HG02623 (cell line): ENCODE results near the gene STAT4.

Experiments
- ATAC-seq: cut with Tn5 transposase; IDR thresholded peaks from one replicate; pipeline ENCODE4 v1.9.1; 2021; ENCODE audit warnings: moderate library complexity; ENCODE audit not compliant: unreplicated experiment

STAT4 gene, protein sequence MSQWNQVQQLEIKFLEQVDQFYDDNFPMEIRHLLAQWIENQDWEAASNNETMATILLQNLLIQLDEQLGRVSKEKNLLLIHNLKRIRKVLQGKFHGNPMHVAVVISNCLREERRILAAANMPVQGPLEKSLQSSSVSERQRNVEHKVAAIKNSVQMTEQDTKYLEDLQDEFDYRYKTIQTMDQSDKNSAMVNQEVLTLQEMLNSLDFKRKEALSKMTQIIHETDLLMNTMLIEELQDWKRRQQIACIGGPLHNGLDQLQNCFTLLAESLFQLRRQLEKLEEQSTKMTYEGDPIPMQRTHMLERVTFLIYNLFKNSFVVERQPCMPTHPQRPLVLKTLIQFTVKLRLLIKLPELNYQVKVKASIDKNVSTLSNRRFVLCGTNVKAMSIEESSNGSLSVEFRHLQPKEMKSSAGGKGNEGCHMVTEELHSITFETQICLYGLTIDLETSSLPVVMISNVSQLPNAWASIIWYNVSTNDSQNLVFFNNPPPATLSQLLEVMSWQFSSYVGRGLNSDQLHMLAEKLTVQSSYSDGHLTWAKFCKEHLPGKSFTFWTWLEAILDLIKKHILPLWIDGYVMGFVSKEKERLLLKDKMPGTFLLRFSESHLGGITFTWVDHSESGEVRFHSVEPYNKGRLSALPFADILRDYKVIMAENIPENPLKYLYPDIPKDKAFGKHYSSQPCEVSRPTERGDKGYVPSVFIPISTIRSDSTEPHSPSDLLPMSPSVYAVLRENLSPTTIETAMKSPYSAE

DNA sequence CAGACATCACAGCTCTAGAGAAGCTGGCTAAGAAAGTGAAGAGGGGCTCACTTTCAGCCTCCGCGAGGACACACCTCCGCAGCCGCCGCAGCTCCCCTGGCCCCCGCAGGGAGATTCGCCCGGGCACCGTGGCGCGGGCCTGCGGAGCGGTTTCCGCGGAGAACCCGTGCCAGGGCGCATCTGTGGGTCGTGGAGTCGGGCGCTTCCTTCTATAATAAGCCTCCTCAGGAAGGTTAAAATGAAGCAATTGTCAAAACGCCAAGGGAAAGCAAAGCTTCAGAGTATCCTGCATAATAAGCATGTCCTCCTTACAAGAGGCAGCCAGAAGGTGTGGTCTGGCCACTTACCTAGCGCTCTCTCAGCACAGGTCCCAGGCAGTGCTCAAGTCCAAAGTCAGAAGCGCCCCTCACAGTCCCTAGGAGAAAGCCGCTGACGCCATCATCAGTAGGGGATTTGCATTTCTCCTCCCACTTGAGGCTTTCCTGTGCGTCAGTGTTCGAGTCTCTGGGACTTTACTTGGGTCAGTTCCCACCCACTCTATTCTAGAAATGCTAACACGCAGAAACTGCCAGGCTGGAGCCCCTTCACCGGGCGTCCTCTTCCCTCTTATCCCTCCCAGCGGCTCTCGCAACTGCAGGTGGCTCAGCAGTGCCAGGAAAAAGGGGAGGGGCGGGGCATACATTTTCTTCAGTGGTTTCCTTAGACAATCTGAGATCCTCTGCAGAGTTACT, at the start of gene STAT4:
TSS of gene STAT4 (minus strand) at position 395 of the 731 bp plus-strand sequence. CDS start 2,791 bp downstream, outside the sequence.
- ATAC-seq = peak; percentile 94

DNA sequence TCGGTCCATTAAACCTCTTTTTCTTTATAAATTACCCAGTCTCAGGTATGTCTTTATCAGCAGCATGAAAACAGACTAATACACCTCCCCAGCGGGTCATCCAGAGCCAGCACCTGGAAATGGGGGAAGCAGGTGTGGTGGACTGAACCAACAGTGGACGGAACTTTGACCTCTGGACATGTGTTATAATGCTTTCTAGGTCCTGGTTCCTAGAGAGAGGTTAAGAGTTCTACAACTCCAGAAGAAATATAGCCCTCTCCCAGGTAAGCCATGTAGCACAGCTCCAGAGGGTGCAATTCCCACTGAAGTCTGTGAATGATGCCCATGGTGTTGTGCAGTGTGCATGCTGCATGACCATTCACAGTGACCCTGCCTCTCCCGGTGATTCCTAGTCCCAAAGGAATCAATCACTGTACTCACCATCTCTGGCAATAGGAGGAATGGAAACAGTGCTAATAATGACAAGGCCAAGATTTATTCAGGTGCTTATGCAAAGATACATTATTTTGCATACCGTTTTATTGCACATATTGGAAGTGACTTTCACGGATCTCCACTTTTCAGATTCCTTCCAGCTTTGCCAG, 49.2 kb upstream of the STAT4 start:
- no peak for ATAC-seq

DNA sequence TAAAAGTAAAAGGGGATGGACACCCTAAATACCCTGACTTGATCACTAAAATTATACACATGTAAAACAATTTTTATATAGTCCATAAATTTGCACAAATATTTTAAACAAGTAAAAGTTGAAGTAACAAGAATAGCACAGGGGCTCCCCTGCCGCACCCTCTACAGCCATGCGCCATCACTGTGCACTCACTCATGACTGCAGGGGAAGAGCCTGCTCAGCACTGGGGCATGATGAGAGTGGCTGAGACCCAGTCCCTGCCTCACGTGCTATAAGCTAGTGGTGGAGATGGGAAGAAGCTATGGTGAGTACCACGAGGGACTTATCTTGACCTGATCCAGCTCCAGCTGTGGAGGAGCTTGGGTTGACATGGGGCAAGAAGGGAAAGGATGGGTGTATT, 47.5 kb upstream of the STAT4 start:
- ATAC-seq = no peak

DNA sequence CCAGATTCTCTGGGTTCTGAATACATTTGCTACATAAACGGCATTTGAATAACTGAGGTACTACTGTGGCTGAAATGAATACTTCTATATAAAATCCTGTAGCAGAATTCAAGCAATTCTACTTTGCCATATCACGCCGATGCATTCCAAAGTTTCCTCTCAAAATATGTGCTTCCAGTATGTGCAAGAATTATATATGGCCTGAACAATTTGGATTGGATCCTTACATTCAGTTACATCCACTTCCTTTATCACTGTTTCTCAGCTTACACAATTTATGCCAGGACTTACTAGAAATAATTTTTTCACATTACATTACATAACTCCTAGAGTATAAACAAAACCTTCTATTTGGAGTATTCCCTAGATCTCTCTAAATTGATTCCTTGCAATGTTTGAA, 46.3 kb upstream of the STAT4 start:
- ATAC-seq = no peak

DNA sequence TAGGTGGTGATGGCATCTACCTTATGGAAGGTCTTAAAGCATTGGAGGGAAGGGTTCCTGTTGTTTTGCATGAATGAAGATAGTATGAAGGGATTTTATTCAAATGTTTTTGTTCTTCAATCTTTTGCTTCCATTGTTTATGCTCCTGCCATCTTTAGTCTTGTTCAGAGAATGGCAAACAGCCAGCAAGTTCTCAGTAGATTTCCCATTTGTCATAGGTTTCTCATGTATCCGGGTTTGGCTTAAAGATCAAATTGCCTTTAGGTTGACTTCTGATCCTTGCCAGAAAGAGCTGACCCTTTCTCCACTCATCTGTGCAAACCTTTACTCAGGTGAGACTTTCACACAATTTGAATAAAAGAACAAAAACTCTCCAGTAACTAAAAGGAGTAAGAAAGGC, 44.2 kb upstream of the STAT4 start:
- ATAC-seq = no peak

DNA sequence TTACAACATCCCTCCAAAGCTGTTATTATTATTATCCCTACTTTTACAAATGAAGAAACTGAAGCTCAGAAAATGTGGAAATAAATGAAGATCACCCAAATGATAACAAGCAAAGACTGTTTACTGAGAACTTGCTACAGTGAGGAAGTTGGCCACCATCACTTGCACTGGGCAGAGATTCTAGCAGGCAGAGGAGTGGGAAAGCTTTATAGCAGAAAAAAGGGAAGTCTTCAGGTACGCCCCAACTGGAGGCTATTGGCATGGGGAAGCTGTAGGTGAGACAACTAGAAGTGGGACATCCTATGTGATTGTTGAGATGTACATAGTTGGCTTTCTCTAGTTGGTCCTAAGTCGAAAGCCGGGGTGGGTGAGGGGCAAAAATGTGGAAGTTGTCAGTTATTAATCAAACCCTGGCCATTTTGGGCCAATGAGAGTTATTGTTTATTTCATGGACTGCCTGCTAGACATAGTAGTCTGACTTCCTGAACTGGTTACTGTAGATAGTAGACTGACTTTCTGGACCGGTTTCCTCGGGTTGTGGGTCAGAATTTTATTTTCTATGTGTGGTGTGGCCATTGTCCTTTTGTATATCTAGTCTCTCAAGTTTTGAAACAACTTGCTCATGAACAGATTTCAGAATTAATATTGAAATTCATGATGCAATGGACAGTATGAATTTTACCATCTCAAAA, 40.2 kb upstream of the STAT4 start:
- ATAC-seq = no peak

DNA sequence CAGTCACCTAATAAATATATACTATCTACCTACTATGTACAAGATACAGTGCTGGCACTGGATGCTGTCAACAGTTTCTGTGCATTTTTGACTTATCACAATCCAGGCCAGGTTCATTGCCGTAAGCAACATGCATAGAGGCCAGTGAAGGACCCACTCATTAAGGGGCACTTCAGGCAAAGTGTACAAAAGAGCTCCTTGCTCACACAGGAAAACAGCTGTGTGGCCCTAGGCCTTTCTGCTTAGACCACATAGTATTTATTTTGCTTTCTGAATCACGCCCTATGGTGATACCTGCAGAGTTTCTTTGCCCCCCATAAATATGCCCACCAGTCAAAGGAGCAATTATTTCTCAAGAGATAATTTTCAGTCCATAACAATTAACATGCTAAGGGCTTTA, 39.6 kb upstream of the STAT4 start:
- ATAC-seq = no peak

DNA sequence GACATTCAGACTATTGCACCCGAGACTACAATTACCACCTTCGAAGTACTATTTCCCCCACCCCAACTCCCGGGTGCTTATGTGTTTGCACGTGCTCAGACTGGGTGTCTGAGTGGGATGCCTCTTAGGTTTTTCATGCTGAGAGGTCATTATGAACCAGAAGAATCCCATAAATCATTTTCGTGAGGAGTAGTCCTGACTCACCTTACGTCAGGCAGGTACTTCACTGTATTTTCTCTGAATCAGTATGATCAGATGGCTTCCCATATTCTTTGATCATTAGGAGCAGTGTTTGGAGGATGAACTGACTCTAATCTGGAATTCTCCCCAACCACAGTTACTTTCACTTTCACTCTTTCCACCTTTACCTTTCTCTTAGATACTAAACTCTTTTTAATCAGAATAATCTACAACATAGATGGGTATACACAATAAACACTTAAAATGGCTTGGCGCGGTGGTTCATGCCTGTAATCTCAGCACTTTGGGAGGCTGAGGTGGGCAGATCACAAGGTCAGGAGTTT, 38.4 kb upstream of the STAT4 start:
- no peak for ATAC-seq

DNA sequence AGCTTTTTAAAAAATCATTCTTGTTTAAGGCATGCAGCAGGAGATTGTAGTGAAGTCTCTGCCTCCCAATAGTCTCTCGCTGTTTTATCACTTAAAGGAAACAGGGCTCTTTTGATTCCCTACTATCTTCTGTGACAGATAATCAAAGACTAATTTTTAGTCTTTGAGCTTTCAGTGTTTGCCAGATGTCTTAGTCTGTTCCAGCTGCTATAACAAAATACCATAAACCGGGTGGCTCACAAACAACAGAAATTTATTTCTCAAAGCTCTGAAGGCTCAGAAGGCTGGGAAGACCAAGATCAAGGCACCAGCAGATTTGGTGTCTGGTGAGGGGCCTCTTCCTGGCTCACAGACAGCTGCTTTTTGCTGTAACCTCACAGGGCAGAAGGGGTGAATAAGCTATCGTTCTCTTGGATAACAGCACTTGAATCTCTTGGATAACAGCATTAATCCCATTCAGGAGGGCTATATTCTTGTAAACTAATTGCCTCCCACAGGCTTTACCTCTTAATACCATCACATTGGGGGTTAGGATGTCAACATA, 37.8 kb upstream of the STAT4 start:
- no peak for ATAC-seq

DNA sequence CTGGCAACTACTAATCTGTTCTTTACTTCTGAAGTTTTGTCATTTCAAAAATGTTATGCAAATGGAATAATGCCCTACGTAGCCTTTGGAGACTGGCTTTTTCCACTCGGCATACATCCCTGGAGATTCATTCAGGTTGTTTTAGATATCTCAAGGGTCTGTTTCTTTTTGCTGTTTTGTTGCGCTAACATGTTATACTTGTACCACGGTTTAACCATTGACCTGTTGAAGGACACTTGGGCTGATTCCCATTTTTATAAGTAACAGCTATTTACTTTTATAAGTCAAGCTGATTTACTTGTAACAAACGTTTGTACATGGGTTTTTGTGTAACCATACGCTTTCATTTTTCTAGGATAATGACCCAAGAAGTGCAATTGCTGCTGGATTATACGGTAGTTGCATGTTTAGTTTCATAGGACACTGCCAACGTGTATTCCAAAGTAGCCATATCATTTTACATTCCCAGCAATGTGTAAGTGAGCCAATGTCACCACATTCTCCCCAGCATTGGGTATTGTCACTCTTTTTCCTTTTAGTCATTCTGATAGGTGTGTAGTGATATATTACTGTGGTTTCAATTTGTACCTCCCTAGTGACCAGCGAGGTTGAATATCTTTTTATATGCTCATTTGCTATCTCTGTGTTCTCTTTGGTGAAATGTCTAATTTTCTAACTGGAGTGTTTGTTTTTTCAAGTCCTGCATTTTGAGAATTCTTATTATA, 36.5 kb upstream of the STAT4 start:
- no peak for ATAC-seq

DNA sequence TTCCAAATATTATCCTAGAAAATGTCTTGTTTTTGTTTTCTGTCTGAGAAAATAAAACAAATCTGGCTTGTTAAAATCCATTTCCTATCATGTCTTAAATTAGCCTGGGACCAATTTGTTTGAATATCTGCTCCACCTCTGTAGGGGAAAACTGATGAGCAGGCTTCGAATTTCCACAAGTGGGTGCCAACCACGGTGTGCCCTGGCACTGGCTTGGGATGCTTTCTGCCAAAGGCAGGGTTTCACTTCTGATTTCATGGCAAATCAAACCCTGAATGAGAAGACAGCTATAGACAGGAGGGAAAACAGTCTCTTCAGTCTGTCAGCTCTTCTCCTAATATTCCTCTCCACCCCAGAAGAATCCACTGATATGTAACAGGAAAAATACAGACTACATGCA, 33.7 kb upstream of the STAT4 start:
- ATAC-seq = no peak

DNA sequence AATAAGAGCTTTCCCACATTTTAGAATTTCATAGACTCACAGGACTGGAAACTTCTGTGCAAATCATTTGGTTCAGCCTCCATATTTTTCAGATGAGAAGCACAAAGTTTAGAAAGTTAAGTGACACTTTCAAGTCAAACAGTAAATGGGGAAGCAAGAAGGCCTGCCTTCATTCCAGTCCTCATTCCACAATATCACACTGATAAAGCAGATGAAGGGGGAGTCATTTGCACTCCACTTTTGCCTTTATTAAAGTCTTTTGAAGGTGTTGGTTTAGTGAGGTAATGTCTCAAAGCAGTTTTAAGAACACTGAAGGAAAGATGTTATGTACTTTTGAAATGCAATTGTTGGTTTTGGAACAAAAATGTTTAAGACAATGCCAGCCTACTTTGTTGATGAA, 32.7 kb upstream of the STAT4 start:
- ATAC-seq = no peak

DNA sequence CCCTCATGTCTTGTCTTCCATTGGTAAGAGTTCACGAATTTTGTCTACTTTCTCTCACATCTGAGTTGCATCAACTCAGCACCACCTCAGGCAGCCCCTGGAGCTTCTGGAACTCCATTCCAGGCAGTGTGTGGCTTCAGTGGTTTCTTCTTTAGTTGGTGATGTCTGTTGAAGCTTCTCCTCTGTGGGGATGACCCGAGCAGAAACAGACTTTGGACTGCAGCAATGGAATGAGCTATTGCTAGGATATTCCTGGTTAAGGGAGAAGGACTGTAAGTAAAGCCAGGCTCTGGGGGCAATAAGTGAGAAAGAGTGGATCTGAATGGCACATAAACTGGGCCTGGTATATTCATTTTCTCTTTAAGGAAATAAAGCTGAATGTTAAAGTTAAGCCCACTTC, 32.3 kb upstream of the STAT4 start:
- no peak for ATAC-seq

DNA sequence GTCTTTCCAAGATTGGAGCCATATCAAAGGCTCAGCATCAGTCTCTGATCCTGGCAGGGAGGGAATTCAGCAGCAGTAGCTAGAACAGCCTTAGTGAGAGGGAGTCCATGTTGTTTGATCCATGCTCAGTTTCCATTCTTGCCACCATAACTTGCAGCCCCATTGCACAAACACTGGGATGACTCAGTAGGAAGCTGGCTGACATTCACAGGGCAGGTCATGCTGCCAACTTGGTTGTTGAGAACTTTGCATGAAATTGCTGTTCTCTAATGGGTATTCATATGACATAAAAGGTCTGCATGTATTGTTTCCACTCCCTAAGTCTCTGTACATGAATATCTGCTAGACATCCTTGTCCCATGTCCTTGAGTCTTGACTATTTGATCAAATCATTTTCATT, 29.9 kb upstream of the STAT4 start:
- no peak for ATAC-seq

DNA sequence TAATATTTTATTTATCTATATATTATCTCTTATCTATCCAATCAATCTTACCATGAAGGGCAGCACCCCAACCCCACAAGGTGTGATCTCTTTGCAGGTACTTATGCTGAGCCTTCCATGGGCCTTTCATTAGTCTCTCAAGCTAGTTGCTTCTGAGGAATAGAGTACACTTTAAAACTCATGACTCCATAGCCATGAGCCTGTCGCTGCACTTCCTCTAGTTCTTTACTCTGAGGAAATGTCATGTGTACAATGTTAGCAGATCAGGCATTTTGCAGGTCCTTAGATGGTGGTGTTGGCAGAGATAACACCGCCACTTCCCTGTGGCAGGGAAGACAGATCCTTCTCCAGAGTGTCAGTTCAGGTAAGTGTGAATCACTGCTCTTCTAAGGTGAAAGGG, 29.5 kb upstream of the STAT4 start:
- no peak for ATAC-seq

DNA sequence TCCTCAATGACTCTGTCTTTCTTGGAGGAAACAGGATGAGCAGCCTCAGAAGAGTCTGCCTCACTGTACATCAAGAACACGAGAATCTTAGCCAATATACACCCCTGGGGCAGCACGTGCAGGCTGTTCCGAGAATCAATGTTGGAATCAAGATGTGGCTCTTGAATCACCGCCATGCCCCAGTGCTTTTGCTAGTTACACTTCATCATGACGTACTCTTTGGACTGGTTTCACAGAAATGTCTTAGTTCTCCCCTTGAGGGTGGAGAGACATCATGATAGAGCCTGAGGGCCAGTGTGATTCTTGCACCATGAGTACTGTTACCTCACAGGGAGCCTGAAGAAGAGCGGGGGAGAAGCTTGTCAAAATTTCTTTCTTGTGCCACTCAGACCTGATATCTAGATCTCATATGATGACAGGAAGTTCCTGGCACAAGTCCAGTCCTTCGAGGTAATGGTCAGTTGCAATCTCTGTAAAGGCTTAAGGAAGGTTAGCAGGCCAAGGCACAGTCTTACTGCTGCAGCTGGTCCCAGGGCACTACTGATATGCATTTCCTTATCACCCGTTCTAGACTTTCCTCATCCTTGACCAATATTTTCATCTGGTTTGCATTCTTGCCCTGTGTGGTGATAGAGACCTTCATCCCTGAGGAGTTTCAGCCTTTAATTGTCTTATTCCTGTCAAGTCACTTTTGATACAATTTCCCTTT, 28.2 kb upstream of the STAT4 start:
- ATAC-seq = no peak

DNA sequence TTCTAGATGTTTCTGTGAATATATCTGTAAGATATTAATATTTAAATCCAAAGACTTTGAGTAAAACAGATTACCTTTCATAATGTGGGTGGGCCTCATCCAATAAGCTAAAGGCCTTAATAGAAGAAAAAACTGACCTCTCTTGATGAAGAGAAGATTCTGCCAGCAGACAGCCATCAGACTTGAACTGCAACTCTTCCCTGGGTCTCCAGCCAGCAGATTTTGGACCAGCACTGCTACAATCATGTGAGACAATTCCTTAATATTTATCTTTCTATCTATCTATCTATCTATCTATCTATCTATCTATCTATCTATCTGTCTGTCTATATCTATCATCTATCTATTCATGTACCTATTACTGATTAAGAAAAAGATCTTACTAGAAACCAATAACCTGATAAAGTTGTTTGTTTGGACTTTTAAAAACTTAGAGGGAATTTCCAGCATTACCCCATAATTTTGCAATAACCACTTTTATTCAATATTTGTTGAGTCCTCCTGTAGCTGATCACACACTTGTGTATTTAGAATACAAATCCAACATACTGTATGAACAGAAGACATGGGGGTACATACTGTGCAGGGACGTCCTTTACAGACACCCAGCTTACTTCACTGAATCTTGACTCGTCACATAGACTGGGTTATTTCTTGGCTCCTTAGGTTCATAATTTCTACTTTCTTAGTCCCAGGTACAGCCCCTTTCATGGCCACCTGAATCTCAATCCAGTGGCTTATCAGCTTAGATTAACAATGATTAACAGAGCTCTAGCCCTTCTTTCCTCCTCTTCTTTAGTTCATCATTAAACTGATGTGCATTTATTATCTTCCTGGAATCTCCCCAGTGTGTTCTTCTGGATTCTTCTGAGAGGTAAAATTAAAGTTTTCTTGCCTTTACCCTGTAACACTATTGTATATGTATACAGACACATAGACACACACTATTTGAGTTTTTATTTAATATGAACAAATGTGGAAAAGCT, 27.2 kb upstream of the STAT4 start:
- ATAC-seq = no peak
